ENCODE results near the gene CAPN15.
A peak's percentile ranks its signal among the peaks of the same experiment; 100 is the strongest.

The CAPN15 gene

GRCh38 chr16:583815-584591 is 56.5 kb downstream of the CAPN15 start:
- POLR2A ChIA-PET: interaction anchor here (0.6 kb wide), 2 partner anchors 85 to 178 kb away, joined by 5 to 6 read pairs; no protein-coding TSS in a partner anchor
- H3K4me3 ChIP-seq (ENCODE audit: low read depth, low read length): no peak overlapping the region
- CTCF ChIA-PET: no interaction called here
- TF ChIP-seq, protein P1, sequence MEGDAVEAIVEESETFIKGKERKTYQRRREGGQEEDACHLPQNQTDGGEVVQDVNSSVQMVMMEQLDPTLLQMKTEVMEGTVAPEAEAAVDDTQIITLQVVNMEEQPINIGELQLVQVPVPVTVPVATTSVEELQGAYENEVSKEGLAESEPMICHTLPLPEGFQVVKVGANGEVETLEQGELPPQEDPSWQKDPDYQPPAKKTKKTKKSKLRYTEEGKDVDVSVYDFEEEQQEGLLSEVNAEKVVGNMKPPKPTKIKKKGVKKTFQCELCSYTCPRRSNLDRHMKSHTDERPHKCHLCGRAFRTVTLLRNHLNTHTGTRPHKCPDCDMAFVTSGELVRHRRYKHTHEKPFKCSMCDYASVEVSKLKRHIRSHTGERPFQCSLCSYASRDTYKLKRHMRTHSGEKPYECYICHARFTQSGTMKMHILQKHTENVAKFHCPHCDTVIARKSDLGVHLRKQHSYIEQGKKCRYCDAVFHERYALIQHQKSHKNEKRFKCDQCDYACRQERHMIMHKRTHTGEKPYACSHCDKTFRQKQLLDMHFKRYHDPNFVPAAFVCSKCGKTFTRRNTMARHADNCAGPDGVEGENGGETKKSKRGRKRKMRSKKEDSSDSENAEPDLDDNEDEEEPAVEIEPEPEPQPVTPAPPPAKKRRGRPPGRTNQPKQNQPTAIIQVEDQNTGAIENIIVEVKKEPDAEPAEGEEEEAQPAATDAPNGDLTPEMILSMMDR (IDR thresholded peaks at IDR 0.05; ENCODE audit: insufficient read depth, low read length, missing control alignments): no peak
- DNase-seq (ENCODE audit: low read depth, low spot score): no peak

DNA sequence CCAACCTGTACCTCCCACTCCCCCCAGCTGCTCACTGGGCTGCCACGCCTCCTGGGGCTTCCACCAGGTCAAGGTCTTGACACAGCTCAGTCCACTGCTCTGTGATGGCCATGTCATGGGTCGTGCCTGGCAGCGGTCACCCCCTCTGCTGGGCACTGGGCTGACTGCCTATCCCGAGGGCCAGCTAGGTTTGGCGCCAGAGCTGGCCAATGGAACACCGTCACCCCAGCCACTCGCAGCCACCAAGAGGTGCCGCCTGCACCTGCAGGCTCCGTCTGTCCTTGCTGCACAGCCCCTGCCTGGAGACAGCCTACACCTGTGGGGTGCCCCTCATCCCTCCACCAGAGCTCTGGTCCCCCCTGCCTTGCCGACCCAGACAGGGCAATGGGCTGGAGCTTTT is 57.8 kb downstream of the CAPN15 start:
- no peak for DNase-seq (ENCODE audit: low read depth, low spot score)
- ChIA-PET POLR2A (no interaction called here), CTCF (interaction anchor here (1.2 to 1.7 kb wide), 2 partner anchors 9 to 41 kb away, joined by 3 to 4 read pairs; no protein-coding TSS in a partner anchor)
- TF ChIP-seq, protein P1 (IDR thresholded peaks at IDR 0.05; ENCODE audit: insufficient read depth, low read length, missing control alignments): no peak
- H3K4me3 ChIP-seq (ENCODE audit: low read depth, low read length): no peak overlapping the region

DNA sequence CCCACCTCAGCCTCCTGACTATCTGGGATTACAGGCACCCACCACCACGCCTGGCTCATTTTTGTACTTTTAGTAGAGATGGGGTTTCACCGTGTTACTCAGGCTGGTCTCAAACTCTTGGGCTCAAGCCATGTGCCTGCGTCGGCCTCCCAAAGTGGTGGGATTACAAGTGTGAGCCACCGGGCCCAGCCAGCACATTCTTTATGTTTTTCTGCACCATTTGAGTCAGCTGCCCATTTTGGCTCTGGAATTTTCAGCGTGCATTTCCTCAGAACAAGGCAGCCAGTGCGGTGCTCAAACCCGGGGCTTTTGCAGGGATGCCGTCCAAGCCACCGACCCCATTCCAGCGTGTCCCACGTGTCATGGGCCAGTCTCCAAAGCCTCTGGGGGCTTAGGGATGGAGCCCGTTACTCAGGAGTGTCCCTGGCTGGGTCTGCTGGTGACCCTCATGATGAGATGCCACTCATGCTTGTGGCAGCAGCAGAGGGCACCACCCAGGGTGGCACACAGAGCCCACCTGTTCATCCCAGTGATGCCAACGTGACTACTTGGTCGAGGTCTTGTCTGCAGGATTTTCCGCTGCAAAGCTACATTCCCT is 58.6 kb downstream of the CAPN15 start:
- TF ChIP-seq, protein P1 (IDR thresholded peaks at IDR 0.05; ENCODE audit: insufficient read depth, low read length, missing control alignments): no peak
- no peak for DNase-seq (ENCODE audit: low read depth, low spot score)
- ChIA-PET POLR2A (no interaction called here), CTCF (interaction anchor here (1.0 to 1.7 kb wide), 3 partner anchors 9 to 62 kb away, joined by 3 to 4 read pairs (median 4); no protein-coding TSS in a partner anchor)
- no peak overlapping the region for H3K4me3 ChIP-seq (ENCODE audit: low read depth, low read length)

- POLR2A ChIA-PET: interaction anchor here (1.3 kb wide), 1 partner anchor 8 kb away, joined by 3 read pairs; no protein-coding TSS in a partner anchor
- TF ChIP-seq, protein P1 (IDR thresholded peaks at IDR 0.05; ENCODE audit: insufficient read depth, low read length, missing control alignments): no peak
- no peak for DNase-seq (ENCODE audit: low read depth, low spot score)
- no peak overlapping the region for H3K4me3 ChIP-seq (ENCODE audit: low read depth, low read length)
- CTCF ChIA-PET: interaction anchor here (0.6 to 1.7 kb wide), 5 partner anchors 8 to 81 kb away, joined by 3 to 5 read pairs (median 4); partner anchors contain the start of gene RHOT2
Measured at GRCh38 chr16:586645-587590, 59.4 kb downstream of the CAPN15 start.

DNA sequence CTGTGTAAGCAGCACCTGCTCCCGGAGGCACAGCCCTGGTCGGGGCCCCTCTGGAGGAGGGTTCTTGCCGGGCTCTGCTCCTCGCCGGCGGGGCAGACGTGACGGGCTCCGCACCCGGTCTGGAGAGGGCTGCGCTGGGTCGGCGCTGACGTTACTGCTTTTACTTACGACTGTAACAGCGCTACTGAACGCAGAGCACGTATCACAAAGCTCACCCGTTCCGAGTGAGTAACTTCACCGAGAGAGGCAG is 61.1 kb downstream of the CAPN15 start:
- CTCF ChIA-PET: interaction anchor here (0.9 kb wide), 1 partner anchor 71 kb away, joined by 3 read pairs; no protein-coding TSS in a partner anchor
- no peak for DNase-seq (ENCODE audit: low read depth, low spot score)
- TF ChIP-seq, protein P1 (IDR thresholded peaks at IDR 0.05; ENCODE audit: insufficient read depth, low read length, missing control alignments): no peak
- peak overlapping the region; percentile 80 for H3K4me3 ChIP-seq (ENCODE audit: low read depth, low read length)
- POLR2A ChIA-PET: interaction anchor here (0.6 to 1.0 kb wide), 3 partner anchors 10 to 76 kb away, joined by 3 read pairs; no protein-coding TSS in a partner anchor
